Ovary (tissue), 9 donors: ENCODE results near the gene CBFB. TPM values are rescaled to one million over a fixed set of nuclear protein-coding genes. Genes with fewer than 3 reads are reported as not detected.

Experiments used
- DNase-seq, 5 donors: peaks; one replicate each; pipeline ENCODE4 v3.0.0-alpha.2; 2019 to 2020
- H3K27ac ChIP-seq, 2 donors: fragments of 200-600 bp; one replicate each; pipeline versions ENCODE4 v1.5.1 to v1.8.0; 2019 to 2022
- H3K27me3 ChIP-seq: fragments of 200-600 bp; one replicate; pipeline ENCODE4 v1.8.0; 2022
- H3K36me3 ChIP-seq: fragments of 200-600 bp; sonication (generic); one replicate; pipeline ENCODE4 v1.5.1; 2019
- H3K4me1 ChIP-seq: one replicate; pipeline ENCODE4 v1.8.1; 2013; ENCODE audit warnings: mild to moderate bottlenecking, moderate library complexity; ENCODE audit not compliant: insufficient read depth
- H3K4me3 ChIP-seq: fragments of 200-600 bp; sonication (generic); one replicate; pipeline ENCODE4 v1.5.1; 2017
- H3K9me3 ChIP-seq, 2 donors: fragments of 200-600 bp in 1 of 2; sonication (generic) in 1 of 2; one replicate each; pipeline versions ENCODE4 v1.5.1 to v1.8.1; 2013 to 2019; ENCODE audit warnings: mild to moderate bottlenecking in 1 of 2, moderate library complexity in 1 of 2
- EP300 ChIP-seq: sonication (generic); formaldehyde crosslinking; IDR thresholded peaks from one replicate; pipeline ENCODE4 v1.6.1; 2017; ENCODE audit warnings: antibody characterized with exemption
- POLR2A ChIP-seq: fragments of 450-650 bp; IDR thresholded peaks from one replicate; pipeline ENCODE4 v1.6.1; 2017; ENCODE audit warnings: antibody characterized with exemption, mild to moderate bottlenecking, moderate library complexity
- WGBS, 3 donors: extraction: QIAGEN DNeasy Blood & Tissue Kit in 1 of 3; methylation state at CpG; one replicate each; pipeline versions ENCODE4 v1.1.5 to v1.1.7; 2013 to 2017; 5-methylcytosine and 5-hydroxymethylcytosine counted together
- intact Hi-C, 4 donors: fragments of 100-400 bp; cut with DNase I; formaldehyde crosslinking; loops; one replicate each; pipeline versions ENCODE4 v1.11.0 to v1.15.1; 2022 to 2023
- polyA plus RNA-seq, 2 donors: library from polyadenylated mRNA; stranded (reverse); fragments of 200-250 nt in 1 of 2; fragments of 350-450 nt in 1 of 2; fragmentation: Illumina TruSeq in 1 of 2; extraction: RNeasy Lipid Tissue Mini Kit (QIAGEN cat#74804) in 1 of 2; gene quantifications; one replicate each; pipeline ENCODE4 v1.2.3, GENCODE V29; 2013 to 2014
- total RNA-seq, 7 donors: library from RNA; depleted of rRNA in 2 of 7; stranded (reverse); fragments of >200 nt in 2 of 7; fragmentation: NEBNext Ultra II Directional in 3 of 7; extraction: Animal tissue kit (Norgen Biotek cat#: 25700) in 3 of 7; gene quantifications; one replicate each; pipeline versions ENCODE4 v1.1.0 to v1.2.4, GENCODE V29; 2016 to 2023
- TF ChIP-seq, protein P1 (sequence below), 3 donors: fragments of 450-650 bp in 2 of 3; fragments of 200-600 bp in 1 of 3; IDR thresholded peaks; one replicate each; pipeline versions ENCODE4 v1.5.1 to v1.8.0; 2016 to 2022; ENCODE audit warnings: antibody characterized with exemption in 3 of 3, mild to moderate bottlenecking in 1 of 3
- donor health status: DM: no; HTN: no; CAD: no; lungs with moderate emphysema.
- donor health status: DM: no; HTN: no; CAD: no.
- donor health status: Bipolar disorder and iron deficiency.
- donor health status: DM: yes; HTN: yes; CAD: no.
- donor health status: DM: no; HTN: no; CAD: no.
- donor health status: DM: yes; HTN: yes; CAD: no.

The CBFB gene
- total and polyA plus RNA-seq, 9 donors, result 19.2 to 58.3 (median 46.7) TPM

DNA sequence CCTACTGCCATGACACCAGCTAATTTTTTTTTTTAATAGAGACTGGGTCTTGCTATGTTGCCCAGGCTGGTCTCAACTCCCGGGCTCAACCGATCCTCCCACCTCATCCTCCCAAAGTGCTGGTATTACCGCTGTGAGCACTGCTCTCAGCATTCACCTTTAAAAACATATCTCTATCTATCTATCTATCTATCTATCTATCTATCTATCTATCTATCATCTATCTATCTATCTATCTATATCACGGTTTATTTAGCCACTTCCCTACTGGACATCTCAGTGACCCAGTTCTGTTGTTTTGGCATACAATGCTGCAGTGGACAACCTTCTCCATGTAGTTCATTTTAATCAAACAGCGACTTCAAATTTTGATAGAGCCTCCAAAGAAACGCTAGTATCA is 79.5 kb downstream of the CBFB start:
- H3K36me3 ChIP-seq, result no peaks in the 10 kb centered on the region
- no peak for TF ChIP-seq EP300
- no peak for TF ChIP-seq POLR2A
- no peaks in the 10 kb centered on the region for H3K9me3 ChIP-seq
- WGBS, 3 donors, result 94 to 96% (median 95%) methylated on average over 6 of the region's 6 CpGs
- H3K4me1 ChIP-seq, result peaks cover 11% of the 10 kb centered on the region
- intact Hi-C loops, result no loop called here
- no peak for DNase-seq
- H3K27ac ChIP-seq, result no peak overlapping the region
- H3K4me3 ChIP-seq, result no peak overlapping the region
- H3K27me3 ChIP-seq, result no peaks in the 10 kb centered on the region

DNA sequence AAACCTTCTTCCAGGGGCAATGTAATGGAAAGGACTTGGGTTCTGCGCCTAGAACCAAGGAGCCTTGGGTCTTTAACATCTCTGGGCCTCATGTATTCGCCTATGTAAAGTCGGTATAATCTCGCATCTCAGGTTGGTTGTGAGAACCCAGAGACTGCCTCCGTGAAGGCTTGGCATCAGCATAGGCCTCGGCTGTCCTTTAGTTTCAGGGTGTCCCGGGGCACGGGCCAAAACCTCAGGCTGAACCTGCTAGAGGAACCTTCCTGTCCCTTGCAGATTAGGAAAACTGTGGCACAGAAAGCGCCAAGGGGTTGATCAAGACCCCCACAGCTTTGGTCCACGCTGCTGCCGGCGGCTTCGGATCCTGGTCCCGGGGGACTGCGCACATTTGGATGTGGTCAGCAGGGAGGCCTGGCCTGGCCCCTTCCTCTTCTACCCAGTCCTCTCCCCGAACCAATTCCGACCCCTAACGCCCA is 80.0 kb downstream of the CBFB start:
- no peaks in the 10 kb centered on the region for H3K36me3 ChIP-seq
- H3K9me3 ChIP-seq, result no peaks in the 10 kb centered on the region
- no peak for TF ChIP-seq POLR2A
- no peak for TF ChIP-seq EP300
- TF ChIP-seq, protein P1, sequence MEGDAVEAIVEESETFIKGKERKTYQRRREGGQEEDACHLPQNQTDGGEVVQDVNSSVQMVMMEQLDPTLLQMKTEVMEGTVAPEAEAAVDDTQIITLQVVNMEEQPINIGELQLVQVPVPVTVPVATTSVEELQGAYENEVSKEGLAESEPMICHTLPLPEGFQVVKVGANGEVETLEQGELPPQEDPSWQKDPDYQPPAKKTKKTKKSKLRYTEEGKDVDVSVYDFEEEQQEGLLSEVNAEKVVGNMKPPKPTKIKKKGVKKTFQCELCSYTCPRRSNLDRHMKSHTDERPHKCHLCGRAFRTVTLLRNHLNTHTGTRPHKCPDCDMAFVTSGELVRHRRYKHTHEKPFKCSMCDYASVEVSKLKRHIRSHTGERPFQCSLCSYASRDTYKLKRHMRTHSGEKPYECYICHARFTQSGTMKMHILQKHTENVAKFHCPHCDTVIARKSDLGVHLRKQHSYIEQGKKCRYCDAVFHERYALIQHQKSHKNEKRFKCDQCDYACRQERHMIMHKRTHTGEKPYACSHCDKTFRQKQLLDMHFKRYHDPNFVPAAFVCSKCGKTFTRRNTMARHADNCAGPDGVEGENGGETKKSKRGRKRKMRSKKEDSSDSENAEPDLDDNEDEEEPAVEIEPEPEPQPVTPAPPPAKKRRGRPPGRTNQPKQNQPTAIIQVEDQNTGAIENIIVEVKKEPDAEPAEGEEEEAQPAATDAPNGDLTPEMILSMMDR (IDR thresholded peaks at IDR 0.05), result no peak
- peak in 1 of 5 donors; percentile 36 for DNase-seq
- intact Hi-C loops, result no loop called here
- H3K4me3 ChIP-seq, result peak overlapping the region; percentile 95
- WGBS, 3 donors, result 69 to 75% (median 73%) methylated on average over 18 of the region's 18 CpGs
- H3K27ac ChIP-seq, result peak overlapping the region in 1 of 2 donors; percentile 63
- H3K27me3 ChIP-seq, result no peaks in the 10 kb centered on the region
- peaks cover 11% of the 10 kb centered on the region for H3K4me1 ChIP-seq

DNA sequence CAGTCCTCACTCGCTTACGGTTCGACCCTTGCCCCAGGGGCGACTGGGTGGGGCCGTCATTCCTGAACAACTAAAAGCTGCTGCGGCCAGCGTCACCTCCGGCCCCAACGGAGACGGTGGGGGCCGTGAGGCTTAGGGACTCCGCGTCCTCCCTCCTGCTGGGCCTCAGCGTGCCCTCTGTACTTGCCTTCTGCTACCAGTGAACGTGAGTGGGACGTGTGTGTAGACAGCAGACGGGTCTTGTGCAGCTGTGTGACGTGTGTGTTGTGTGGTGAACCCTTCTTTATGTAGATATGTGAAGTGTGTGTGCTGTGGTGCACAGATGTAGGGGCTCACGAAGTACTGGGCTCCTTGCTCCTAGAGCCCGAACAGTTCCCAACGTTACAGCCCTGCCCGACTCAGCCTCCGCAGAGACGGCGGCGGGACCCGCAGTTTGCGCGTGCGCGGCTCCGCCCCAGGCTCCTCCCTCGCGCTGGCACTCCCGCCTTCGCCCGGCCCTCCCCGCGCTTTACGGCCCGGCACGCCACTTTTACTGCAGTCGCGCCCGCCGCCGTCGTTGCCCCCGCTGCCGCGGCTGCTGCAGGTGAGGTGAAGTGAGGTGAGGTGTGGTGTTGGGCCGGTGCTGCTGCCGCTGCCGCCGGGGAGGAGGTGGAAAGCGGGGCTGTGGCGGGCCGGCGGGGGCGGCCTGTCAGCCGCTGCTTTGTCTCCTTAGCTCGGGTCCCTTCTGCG is 80.6 kb downstream of the CBFB start, which contains the start of gene PHAF1:
PHAF1 (plus strand) TSS at position 535 of the 729 bp plus-strand sequence. CDS start 235 bp downstream, outside the sequence.
- TF ChIP-seq EP300, result no peak
- TF ChIP-seq POLR2A, result peak; percentile 48
- TF ChIP-seq, protein P1 (IDR thresholded peaks at IDR 0.05), result no peak
- DNase-seq, result peak; percentile 91 to 97 (median 94)
- Histone ChIP-seq H3K27me3 (no peaks in the 10 kb centered on the region), H3K36me3 (no peaks in the 10 kb centered on the region), H3K27ac (peak within 1 kb of the TSS in 1 of 2 donors; percentile 63), H3K4me3 (peak within 1 kb of the TSS; percentile 95), H3K4me1 (peaks cover 11% of the 10 kb centered on the region), H3K9me3 (no peaks in the 10 kb centered on the region)
- WGBS, 3 donors, result 1 to 3% (median 1%) methylated on average over 48 to 63 of the region's 63 CpGs
- intact Hi-C loops, result no loop called here

- Histone ChIP-seq H3K36me3 (no peaks in the 10 kb centered on the region), H3K4me3 (no peak overlapping the region), H3K9me3 (no peaks in the 10 kb centered on the region), H3K4me1 (peaks cover 11% of the 10 kb centered on the region), H3K27me3 (no peaks in the 10 kb centered on the region), H3K27ac (no peak overlapping the region)
- TF ChIP-seq EP300, result no peak
- TF ChIP-seq POLR2A, result no peak
- TF ChIP-seq, protein P1 (IDR thresholded peaks at IDR 0.05), result no peak
- no peak for DNase-seq
- WGBS, 3 donors, result 34 to 63% (median 44%) methylated on average over 4 of the region's 4 CpGs
- intact Hi-C loops, result no loop called here
Measured at GRCh38 chr16:67111951-67112444, 83.0 kb downstream of the CBFB start.
